OCI-LY7 (cell line): ENCODE results near the gene GSG1L2.

Source experiments
- EZH2phosphoT487 ChIP-seq: fragments of 200-600 bp; sonication (generic); IDR thresholded peaks from 2 replicates; pipeline ENCODE4 v1.6.1; 2018; ENCODE audit warnings: low read depth, borderline replicate concordance, mild to moderate bottlenecking, mixed run types, antibody characterized with exemption, low read length, moderate library complexity, mixed read lengths
- TF ChIP-seq, protein P1 (sequence below): fragments of 200-600 bp; sonication (generic); conservative IDR thresholded peaks from 2 replicates; pipeline ENCODE4 v1.5.1; 2014; ENCODE audit warnings: mild to moderate bottlenecking, antibody characterized with exemption, low read length, moderate library complexity, mixed read lengths

DNA sequence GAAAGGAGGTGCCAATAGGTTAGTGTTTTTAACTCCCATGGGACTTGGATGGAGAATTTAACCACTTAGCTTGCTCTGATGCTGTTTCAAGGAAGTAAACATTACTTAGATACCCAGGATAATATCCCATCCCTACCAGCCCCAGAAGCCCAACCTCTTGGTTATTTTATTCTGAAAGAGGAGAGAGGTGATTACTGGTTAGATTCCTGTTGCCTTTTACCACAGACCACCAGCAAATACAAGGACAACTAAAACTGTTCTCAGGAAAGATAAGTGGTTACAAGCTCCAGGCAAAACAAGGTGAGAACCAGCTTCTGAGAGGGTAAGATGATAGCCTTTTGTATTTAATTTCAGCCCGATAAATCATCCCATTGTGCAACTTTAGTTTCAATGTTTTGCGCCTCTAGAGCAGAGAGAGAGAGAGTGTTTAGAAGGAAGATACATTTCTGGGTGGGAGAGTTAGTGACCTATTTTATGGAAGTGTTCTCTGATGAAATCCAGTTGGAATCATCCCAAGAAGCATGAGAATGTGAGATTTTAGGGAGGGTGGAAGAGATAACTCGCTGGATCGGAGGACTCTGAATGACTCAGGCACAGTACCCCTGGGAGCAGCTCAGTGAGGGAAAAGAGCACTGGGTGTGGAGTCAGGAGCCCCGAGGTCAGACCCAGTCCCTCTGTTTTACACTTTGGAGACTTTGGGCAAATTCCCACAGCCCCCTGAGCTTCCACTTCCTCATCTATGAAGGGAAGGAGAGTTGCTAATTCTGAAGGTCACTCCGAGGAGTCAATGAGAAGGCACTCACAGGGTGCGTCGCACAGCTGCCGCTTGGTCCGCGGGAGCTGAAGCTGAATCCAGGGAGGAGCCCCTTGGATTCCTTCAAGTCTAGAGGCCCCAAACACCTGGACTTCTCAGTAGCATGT lies 15.9 kb upstream of the GSG1L2 start:
- TF ChIP-seq, protein P1, sequence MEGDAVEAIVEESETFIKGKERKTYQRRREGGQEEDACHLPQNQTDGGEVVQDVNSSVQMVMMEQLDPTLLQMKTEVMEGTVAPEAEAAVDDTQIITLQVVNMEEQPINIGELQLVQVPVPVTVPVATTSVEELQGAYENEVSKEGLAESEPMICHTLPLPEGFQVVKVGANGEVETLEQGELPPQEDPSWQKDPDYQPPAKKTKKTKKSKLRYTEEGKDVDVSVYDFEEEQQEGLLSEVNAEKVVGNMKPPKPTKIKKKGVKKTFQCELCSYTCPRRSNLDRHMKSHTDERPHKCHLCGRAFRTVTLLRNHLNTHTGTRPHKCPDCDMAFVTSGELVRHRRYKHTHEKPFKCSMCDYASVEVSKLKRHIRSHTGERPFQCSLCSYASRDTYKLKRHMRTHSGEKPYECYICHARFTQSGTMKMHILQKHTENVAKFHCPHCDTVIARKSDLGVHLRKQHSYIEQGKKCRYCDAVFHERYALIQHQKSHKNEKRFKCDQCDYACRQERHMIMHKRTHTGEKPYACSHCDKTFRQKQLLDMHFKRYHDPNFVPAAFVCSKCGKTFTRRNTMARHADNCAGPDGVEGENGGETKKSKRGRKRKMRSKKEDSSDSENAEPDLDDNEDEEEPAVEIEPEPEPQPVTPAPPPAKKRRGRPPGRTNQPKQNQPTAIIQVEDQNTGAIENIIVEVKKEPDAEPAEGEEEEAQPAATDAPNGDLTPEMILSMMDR = no peak
- TF ChIP-seq EZH2phosphoT487 = no peak
